GM12878 (cell line): ENCODE measurements around the gene ZNF43. TPM values are rescaled to one million over a fixed set of nuclear protein-coding genes. Genes with fewer than 3 reads are reported as not detected.
"Not testable (repeated sequence)": the region's sequence is repeated elsewhere in the genome, so short reads cannot be mapped to it uniquely, and the experiment has no call there.

Source experiments
- ATAC-seq: fragments of 200-7000 bp; cut with Tn5 transposase; 3 replicates; pipeline ENCODE4 v1.9.1; 2020; ENCODE audit warnings: mild to moderate bottlenecking, moderate library complexity
- BruUV-seq: library from RNA; stranded (reverse); fragments of 400-500 nt; replicated peaks from 2 replicates; lab custom pipeline; 2021; lab: Mats Ljungman, UMichigan
- CTCF ChIA-PET: fragments of 300-600 bp; sonication (Branson Sonifier 250); formaldehyde crosslinking; extraction: SDS; loops from one replicate; lab custom pipeline; 2021; ENCODE audit warnings: inconsistent platforms; lab: Yijun Ruan, JAX
- POLR2A ChIA-PET: fragments of 350-600 bp; formaldehyde crosslinking; extraction: SDS; loops from one replicate; lab custom pipeline; 2021; ENCODE audit warnings: inconsistent platforms; lab: Charles Lee
- RAD21 ChIA-PET: fragments of 300-600 bp; sonication (Branson Sonifier 250); formaldehyde crosslinking; loops from one replicate; lab custom pipeline; 2023; ENCODE audit warnings: antibody characterized with exemption; ENCODE audit not compliant: unreplicated experiment; lab: Charles Lee
- SMC1A ChIA-PET: fragments of 300-600 bp; sonication (Branson Sonifier 250); formaldehyde crosslinking; loops from one replicate; lab custom pipeline; 2023; ENCODE audit not compliant: unreplicated experiment, uncharacterized antibody; lab: Charles Lee
- DNase-seq: peaks from one replicate; pipeline ENCODE4 v3.0.0-alpha.2; 2011; ENCODE audit warnings: low read depth, low spot score
- FAIRE-seq: peaks from 3 replicates; lab custom pipeline; 2011; peaks lifted over from hg19 to GRCh38; lab: Jason Lieb, UNC
- H2AFZ ChIP-seq: 2 replicates; pipeline ENCODE4 v1.6.0; 2011; ENCODE audit warnings: low read depth, low read length, control low read depth; ENCODE audit not compliant: control insufficient read depth
- H3K27ac ChIP-seq: 2 replicates; pipeline ENCODE4 v1.5.1; 2011; ENCODE audit warnings: control low read depth; ENCODE audit not compliant: control insufficient read depth, insufficient read depth
- H3K27me3 ChIP-seq, 2 experiments: replicated peaks in 1 of 2; 2 replicates each; pipeline versions ENCODE4 v1.6.0 to v1.6.1; 2011; ENCODE audit warnings: low read length in 1 of 2; ENCODE audit not compliant: control insufficient read depth in 2 of 2, insufficient read depth in 2 of 2
- H3K36me3 ChIP-seq, 2 experiments: 2 replicates each; pipeline ENCODE4 v1.5.1; 2011; ENCODE audit warnings: low read length in 1 of 2; ENCODE audit not compliant: control insufficient read depth in 2 of 2, insufficient read depth in 2 of 2
- H3K4me1 ChIP-seq: 2 replicates; pipeline ENCODE4 v1.6.1; 2011; ENCODE audit warnings: mild to moderate bottlenecking, low read length, moderate library complexity, mixed read lengths; ENCODE audit not compliant: control insufficient read depth, insufficient read depth
- H3K4me2 ChIP-seq: 2 replicates; pipeline ENCODE4 v1.6.0; 2011; ENCODE audit warnings: control low read depth; ENCODE audit not compliant: control insufficient read depth, insufficient read depth
- H3K4me3 ChIP-seq: fragments of 200-600 bp; sonication (generic); 2 replicates; pipeline ENCODE4 v1.5.1; 2016
- H3K79me2 ChIP-seq: 2 replicates; pipeline ENCODE4 v1.6.0; 2011; ENCODE audit warnings: low read length; ENCODE audit not compliant: control insufficient read depth, insufficient read depth
- H3K9ac ChIP-seq: 2 replicates; pipeline ENCODE4 v1.8.0; 2011; ENCODE audit warnings: low read length, control low read depth, mixed read lengths; ENCODE audit not compliant: control insufficient read depth, insufficient read depth
- H3K9me3 ChIP-seq: replicated peaks from 3 replicates; pipeline ENCODE4 v1.5.1; 2011; ENCODE audit warnings: mild to moderate bottlenecking, low read length; ENCODE audit not compliant: control insufficient read depth, insufficient read depth
- H4K20me1 ChIP-seq: 2 replicates; pipeline ENCODE4 v1.6.0; 2011; ENCODE audit not compliant: control insufficient read depth, insufficient read depth
- CBX5 ChIP-seq: sonication (generic); IDR thresholded peaks from 2 replicates; pipeline ENCODE4 v1.6.1; 2016; ENCODE audit warnings: low read depth, moderate library complexity, mild to moderate bottlenecking, inconsistent platforms
- EP300 ChIP-seq, 2 experiments: fragments of 150-350 bp in 1 of 2; IDR thresholded peaks; 2 replicates each; pipeline ENCODE4 v1.6.1; 2011 to 2012; ENCODE audit warnings: low read depth in 2 of 2, low read length in 2 of 2, borderline replicate concordance in 1 of 2, improper control_type of control experiment in 1 of 2, inconsistent platforms in 1 of 2; ENCODE audit not compliant: control insufficient read depth in 1 of 2
- EZH2 ChIP-seq: IDR thresholded peaks from 2 replicates; pipeline ENCODE4 v1.6.1; 2012; ENCODE audit warnings: low read depth, mild to moderate bottlenecking, control low read depth, inconsistent platforms, low read length, borderline replicate concordance; ENCODE audit not compliant: control insufficient read depth
- FOXK2 ChIP-seq: fragments of 450-650 bp; IDR thresholded peaks from 2 replicates; pipeline ENCODE4 v1.6.1; 2017; ENCODE audit warnings: mild to moderate bottlenecking, moderate library complexity
- HDGF ChIP-seq: fragments of 450-650 bp; IDR thresholded peaks from 2 replicates; pipeline ENCODE4 v1.6.1; 2016; ENCODE audit warnings: antibody characterized with exemption
- NFYB ChIP-seq: IDR thresholded peaks from 2 replicates; pipeline ENCODE4 v1.6.1; 2011; ENCODE audit warnings: low read depth, mild to moderate bottlenecking, low read length, improper control_type of control experiment, moderate library complexity; ENCODE audit not compliant: insufficient read depth
- PAX8 ChIP-seq: fragments of 450-650 bp; IDR thresholded peaks from 2 replicates; pipeline ENCODE4 v1.6.1; 2017; ENCODE audit warnings: mild to moderate bottlenecking, moderate library complexity
- PBX3 ChIP-seq: IDR thresholded peaks from 2 replicates; pipeline ENCODE4 v1.6.1; 2011; ENCODE audit warnings: mild to moderate bottlenecking, low read depth, low read length, moderate library complexity; ENCODE audit not compliant: insufficient replicate concordance
- SP1 ChIP-seq: IDR thresholded peaks from one replicate; pipeline ENCODE4 v1.6.1; 2011; ENCODE audit warnings: low read depth, low read length
- SPI1 ChIP-seq: IDR thresholded peaks from 2 replicates; pipeline ENCODE4 v1.6.1; 2011; ENCODE audit warnings: low read depth, mild to moderate bottlenecking, low read length, moderate library complexity, borderline replicate concordance; ENCODE audit not compliant: insufficient read depth
- ZBTB40 ChIP-seq: fragments of 450-650 bp; IDR thresholded peaks from 2 replicates; pipeline ENCODE4 v1.6.1; 2016; ENCODE audit warnings: mild to moderate bottlenecking, moderate library complexity, borderline replicate concordance
- ZZZ3 ChIP-seq: IDR thresholded peaks from 2 replicates; pipeline ENCODE4 v1.6.1; 2011; ENCODE audit warnings: low read depth; ENCODE audit not compliant: control insufficient read depth, insufficient read length
- WGBS: methylation state at CpG from one replicate; pipeline ENCODE4 v1.1.6; 2016; ENCODE audit warnings: low lambda C conversion rate; ENCODE audit not compliant: insufficient replicate concordance, insufficient coverage; ENCODE audit errors: missing lambda C conversion rate; 5-methylcytosine and 5-hydroxymethylcytosine counted together
- in situ Hi-C: fragments of 300-500 bp; cut with MboI; formaldehyde crosslinking; loops from 9 replicates; pipeline ENCODE4 v1.14.3; 2018; ENCODE audit warnings: mixed read lengths
- intact Hi-C: fragments of 100-400 bp; cut with micrococcal nuclease; formaldehyde crosslinking; loops from one replicate; pipeline ENCODE4 v1.14.2; 2022; ENCODE audit not compliant: unreplicated experiment
- polyA plus RNA-seq, 11 experiments: library from polyadenylated mRNA; depleted of rRNA in 4 of 11; unstranded in 6 of 11; stranded (reverse) in 5 of 11; fragments of >200 nt; fragmentation: Nextera tagmentation in 4 of 11; fragmentation: Illumina TruSeq in 1 of 11; extraction: Ambion mirVana in 4 of 11; extraction: Trizol in 1 of 11; gene quantifications; 1 replicate in 1 of 11; 2 replicates in 10 of 11; pipeline versions ENCODE4 v1.2.1 to v1.2.3, GENCODE V29; 2011 to 2016; ENCODE audit warnings: inconsistent platforms in 2 of 11, missing spikeins in 2 of 11, low read depth in 1 of 11
- total RNA-seq, 4 experiments: library from RNA; depleted of rRNA in 3 of 4; stranded (reverse); fragments of >200 nt in 3 of 4; fragmentation: Illumina TruSeq in 1 of 4; extraction: Trizol in 1 of 4; gene quantifications; 2 replicates each; pipeline versions ENCODE4 v1.2.1 to v1.2.3, GENCODE V29; 2013 to 2021

ZNF43 gene
- total and polyA plus RNA-seq, 10 of the 15 experiments (the other 5 are each of a cell fraction or from before 2014, with no cell fraction given), result 0.07 to 1.0 (median 0.38) TPM

GRCh38 chr19:21877976-21878375 is 42.0 kb upstream of the ZNF43 start:
- ChIA-PET RAD21 (no interaction called here), SMC1A (no interaction called here), POLR2A (no interaction called here), CTCF (no interaction called here)
- WGBS, result 0% methylated on average over 2 of the region's 2 CpGs
- H2AFZ ChIP-seq, result no peak overlapping the region
- no TSS peak for BruUV-seq
- no peaks in the 10 kb centered on the region for H3K27me3 ChIP-seq
- intact Hi-C loops, result no loop called here
- FAIRE-seq, result no peak
- no peak overlapping the region for H3K4me3 ChIP-seq
- ATAC-seq, result no peak
- no peak overlapping the region for H3K9ac ChIP-seq
- no peaks in the 10 kb centered on the region for H3K79me2 ChIP-seq
- H3K4me2 ChIP-seq, result no peak overlapping the region
- H3K9me3 ChIP-seq, result no peaks in the 10 kb centered on the region; the same call in 2 of the 3 replicates
- H3K27ac ChIP-seq, result no peak overlapping the region
- no peaks in the 10 kb centered on the region for H3K4me1 ChIP-seq
- no peaks in the 10 kb centered on the region for H4K20me1 ChIP-seq
- no peaks in the 10 kb centered on the region for H3K36me3 ChIP-seq
- no peak for DNase-seq
- TF ChIP-seq EP300 (IDR thresholded peaks at IDR 0.05; ENCODE audit: borderline replicate concordance in 1 of 2, control insufficient read depth in 1 of 2, low read depth in 2 of 2, low read length in 2 of 2) (no peak), PAX8 (no peak), CBX5 (no peak), PBX3 (no peak), SP1 (no peak), FOXK2 (no peak), ZBTB40 (no peak), ZZZ3 (no peak), NFYB (no peak), SPI1 (no peak), EZH2 (no peak), HDGF (no peak)
- in situ Hi-C loops, result no loop called here

- ATAC-seq, H3K36me3 ChIP-seq, H3K4me2 ChIP-seq, DNase-seq, POLR2A ChIA-PET, H3K4me1 ChIP-seq, RAD21 ChIA-PET, in situ Hi-C loops, H4K20me1 ChIP-seq, H3K9ac ChIP-seq, H3K9me3 ChIP-seq, H2AFZ ChIP-seq, H3K27ac ChIP-seq, BruUV-seq, intact Hi-C loops, FAIRE-seq, CTCF ChIA-PET, H3K27me3 ChIP-seq, H3K4me3 ChIP-seq, SMC1A ChIA-PET, H3K79me2 ChIP-seq: not testable (repeated sequence)
- WGBS, result 5% methylated on average over 7 of the region's 7 CpGs
These were observed 40.6 kb upstream of the ZNF43 start for GRCh38 chr19:21876608-21877007.
